Tibial artery (tissue), 4 donors: ENCODE results near the gene CHMP6.

Experiments used
- DNase-seq, 2 donors: peaks; one replicate each; pipeline ENCODE4 v3.0.0-alpha.2; 2019
- H3K27ac ChIP-seq, 2 donors: fragments of 200-600 bp; sonication (generic) in 1 of 2; 1 replicate in 1 of 2; 2 replicates in 1 of 2; pipeline ENCODE4 v1.5.1; 2018 to 2019; ENCODE audit warnings: mild to moderate bottlenecking in 1 of 2
- H3K27me3 ChIP-seq, 2 donors: fragments of 200-600 bp; sonication (generic) in 1 of 2; one replicate each; pipeline versions ENCODE4 v1.5.1 to v1.6.0; 2016 to 2019
- H3K36me3 ChIP-seq, 3 donors: fragments of 200-600 bp; sonication (generic) in 2 of 3; one replicate each; pipeline ENCODE4 v1.5.1; 2016 to 2019; ENCODE audit warnings: mild to moderate bottlenecking in 2 of 3
- H3K4me1 ChIP-seq, 4 donors: fragments of 200-600 bp; sonication (generic) in 2 of 4; 1 replicate in 3 of 4; 2 replicates in 1 of 4; pipeline ENCODE4 v1.5.1; 2016 to 2019
- H3K4me3 ChIP-seq, 2 donors: fragments of 200-600 bp; sonication (generic) in 1 of 2; 1 replicate in 1 of 2; 2 replicates in 1 of 2; pipeline ENCODE4 v1.5.1; 2018 to 2019; ENCODE audit warnings: mild to moderate bottlenecking in 2 of 2
- H3K9me3 ChIP-seq, 3 donors: fragments of 200-600 bp; sonication (generic) in 1 of 3; one replicate each; pipeline ENCODE4 v1.5.1; 2016 to 2019
- intact Hi-C: fragments of 100-400 bp; cut with DNase I; formaldehyde crosslinking; loops from one replicate; pipeline ENCODE4 v1.15.0; 2023; ENCODE audit warnings: low total_unique reads
- TF ChIP-seq, protein P1 (sequence below), 2 experiments: fragments of 200-600 bp in 1 of 2; fragments of 450-650 bp in 1 of 2; IDR thresholded peaks; one replicate each; pipeline ENCODE4 v1.5.1; 2017 to 2019; ENCODE audit warnings: antibody characterized with exemption in 2 of 2, mild to moderate bottlenecking in 1 of 2, moderate library complexity in 1 of 2

Gene CHMP6

DNA sequence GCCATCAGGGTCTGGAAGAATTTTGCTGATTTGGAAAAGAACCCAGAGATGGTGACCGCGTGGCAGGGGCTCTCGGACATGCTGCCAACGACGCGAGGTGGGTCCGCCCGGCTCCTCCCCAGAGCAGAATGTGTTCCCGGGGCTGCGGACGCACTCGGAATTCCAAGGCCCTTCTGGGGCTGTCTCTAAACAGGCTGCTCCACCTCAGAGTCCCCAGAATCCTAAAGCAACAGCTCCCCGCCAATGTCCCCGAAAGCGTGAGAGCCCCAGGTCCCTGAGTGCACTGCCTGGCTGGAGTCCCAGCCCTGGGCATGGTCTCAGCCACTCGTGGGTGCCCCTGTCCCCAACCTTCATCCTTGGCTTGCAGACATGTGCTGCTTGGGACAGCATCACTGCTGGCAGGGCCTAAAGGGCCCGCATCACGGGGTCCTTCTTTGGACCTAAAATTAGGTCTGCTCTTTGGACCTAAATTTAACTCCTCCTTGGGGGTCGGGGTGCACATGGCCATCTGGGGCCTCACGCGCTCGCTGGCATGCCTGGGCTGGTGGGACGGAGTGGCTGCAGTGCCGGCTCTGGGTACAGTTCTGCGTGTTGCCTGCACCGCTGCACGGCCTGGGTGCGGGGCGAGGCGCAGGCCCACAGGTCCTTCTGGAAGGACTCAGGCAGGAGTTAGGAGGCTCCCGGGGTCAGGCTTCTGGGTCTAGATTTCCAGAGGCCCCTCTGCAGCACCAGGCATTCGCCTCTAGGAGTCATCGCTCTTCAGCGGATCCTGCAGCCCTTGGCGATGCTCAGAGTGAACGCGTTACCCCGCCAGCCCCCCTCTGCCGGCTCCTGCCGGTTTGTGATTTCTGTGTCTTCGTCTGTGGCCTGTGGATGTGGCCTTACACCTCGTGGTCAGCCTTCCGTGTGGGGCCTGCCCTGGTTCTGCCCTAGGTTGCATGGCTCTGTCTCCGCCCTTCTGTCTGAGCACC, 41.9 kb upstream of the CHMP6 start:
- H3K27me3 ChIP-seq = no peaks in the 10 kb centered on the region
- no peaks in the 10 kb centered on the region for H3K9me3 ChIP-seq
- TF ChIP-seq, protein P1, sequence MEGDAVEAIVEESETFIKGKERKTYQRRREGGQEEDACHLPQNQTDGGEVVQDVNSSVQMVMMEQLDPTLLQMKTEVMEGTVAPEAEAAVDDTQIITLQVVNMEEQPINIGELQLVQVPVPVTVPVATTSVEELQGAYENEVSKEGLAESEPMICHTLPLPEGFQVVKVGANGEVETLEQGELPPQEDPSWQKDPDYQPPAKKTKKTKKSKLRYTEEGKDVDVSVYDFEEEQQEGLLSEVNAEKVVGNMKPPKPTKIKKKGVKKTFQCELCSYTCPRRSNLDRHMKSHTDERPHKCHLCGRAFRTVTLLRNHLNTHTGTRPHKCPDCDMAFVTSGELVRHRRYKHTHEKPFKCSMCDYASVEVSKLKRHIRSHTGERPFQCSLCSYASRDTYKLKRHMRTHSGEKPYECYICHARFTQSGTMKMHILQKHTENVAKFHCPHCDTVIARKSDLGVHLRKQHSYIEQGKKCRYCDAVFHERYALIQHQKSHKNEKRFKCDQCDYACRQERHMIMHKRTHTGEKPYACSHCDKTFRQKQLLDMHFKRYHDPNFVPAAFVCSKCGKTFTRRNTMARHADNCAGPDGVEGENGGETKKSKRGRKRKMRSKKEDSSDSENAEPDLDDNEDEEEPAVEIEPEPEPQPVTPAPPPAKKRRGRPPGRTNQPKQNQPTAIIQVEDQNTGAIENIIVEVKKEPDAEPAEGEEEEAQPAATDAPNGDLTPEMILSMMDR (IDR thresholded peaks at IDR 0.05) = peak in 1 of 2 experiments; percentile 29
- peaks cover 0 to 33% (median 25%) of the 10 kb centered on the region in 4 donors for H3K4me1 ChIP-seq
- DNase-seq = peak in 1 of 2 donors; percentile 85
- peaks cover 0 to 67% (median 22%) of the 10 kb centered on the region in 3 donors for H3K36me3 ChIP-seq
- intact Hi-C loops = no loop called here
- H3K4me3 ChIP-seq = peak overlapping the region in 1 of 2 donors; percentile 5
- peak overlapping the region; percentile 70 to 81 for H3K27ac ChIP-seq

DNA sequence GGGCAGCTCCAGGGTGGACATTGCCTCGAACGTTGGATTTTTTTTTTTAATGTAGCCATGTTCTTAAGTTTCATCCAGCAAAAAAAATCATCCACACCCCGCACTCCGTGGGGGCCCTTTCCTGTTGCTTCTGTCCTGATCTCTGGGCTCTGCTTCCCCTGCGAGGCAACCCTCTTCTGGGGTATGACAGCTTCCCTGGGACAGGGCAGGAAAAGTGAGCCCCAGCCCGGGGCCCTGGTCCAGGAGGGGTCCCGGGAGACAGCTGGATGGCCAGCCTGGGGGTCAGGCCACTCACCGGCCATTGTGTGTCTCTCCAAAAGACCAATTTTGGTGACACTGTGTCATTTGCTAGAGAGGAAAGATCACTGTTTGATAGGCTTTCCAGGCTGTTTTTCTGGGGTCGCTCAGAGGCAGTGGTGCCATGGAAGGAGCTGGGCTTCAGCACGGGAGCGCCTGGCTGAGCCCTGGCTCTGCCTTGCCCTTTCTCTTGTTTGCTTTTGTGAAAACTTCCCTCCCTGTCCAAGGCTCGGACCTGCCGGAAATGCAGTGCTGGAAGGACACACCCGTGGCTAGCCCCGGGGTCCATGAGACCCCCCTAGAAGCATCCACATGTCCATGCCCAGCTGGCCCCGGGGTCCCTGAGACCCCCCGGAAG, 41.0 kb upstream of the CHMP6 start:
- peaks cover 0 to 65% (median 22%) of the 10 kb centered on the region in 3 donors for H3K36me3 ChIP-seq

DNA sequence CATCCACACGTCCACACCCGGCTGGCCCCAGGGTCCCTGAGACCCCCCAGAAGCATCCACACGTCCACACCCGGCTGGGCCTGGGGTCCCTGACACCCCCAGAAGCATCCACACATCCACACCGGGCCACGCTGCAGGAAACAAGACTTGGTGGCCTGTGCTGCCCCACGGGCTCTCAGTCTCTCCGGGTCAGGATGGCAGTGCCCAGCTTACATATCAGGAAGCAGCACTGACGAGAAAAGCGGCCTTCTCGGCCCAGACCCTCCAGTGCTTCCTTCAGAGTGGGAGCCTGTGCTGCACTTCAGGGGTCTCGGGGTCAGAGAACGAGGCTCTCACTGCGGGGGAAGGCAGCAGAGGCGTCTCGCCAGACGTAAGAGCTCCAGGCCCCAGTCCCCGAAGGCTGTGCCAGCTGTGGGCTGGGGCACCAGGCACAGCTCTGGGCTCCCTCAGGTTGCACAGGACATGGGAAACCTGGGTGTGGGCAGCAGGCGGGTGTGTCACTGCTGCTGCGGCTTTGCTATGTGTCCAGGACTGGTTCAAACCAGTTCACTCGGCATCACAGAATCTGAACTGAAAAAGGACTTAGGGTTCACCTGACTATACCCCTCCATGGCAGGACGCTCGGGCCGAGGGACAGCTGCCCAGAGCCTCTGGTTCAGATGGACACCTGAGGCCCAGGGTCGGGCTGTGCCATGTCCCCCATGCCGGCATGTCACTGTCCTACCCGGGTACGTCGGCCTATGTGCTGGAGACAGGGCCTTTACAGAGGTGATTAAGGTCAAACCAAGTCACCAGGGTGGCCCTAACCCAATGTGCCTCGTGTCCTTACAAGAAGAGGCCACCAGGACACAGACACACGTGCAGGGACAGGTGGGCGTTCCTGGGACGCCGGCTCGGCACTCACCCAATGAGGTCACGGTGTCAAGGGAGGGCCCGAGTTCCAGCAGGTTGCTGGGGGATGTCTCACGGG, 40.2 kb upstream of the CHMP6 start:
- TF ChIP-seq, protein P1 (IDR thresholded peaks at IDR 0.05) = no peak
- no peaks in the 10 kb centered on the region for H3K27me3 ChIP-seq
- H3K9me3 ChIP-seq = no peaks in the 10 kb centered on the region
- peak in 1 of 2 donors; percentile 54 for DNase-seq
- H3K4me3 ChIP-seq = no peak overlapping the region
- peaks cover 0 to 33% (median 25%) of the 10 kb centered on the region in 4 donors for H3K4me1 ChIP-seq
- intact Hi-C loops = no loop called here
- H3K27ac ChIP-seq = peak overlapping the region; percentile 70 to 81
- peaks cover 0 to 59% (median 20%) of the 10 kb centered on the region in 3 donors for H3K36me3 ChIP-seq

More for the DNA sequence above, 41.0 kb upstream of the CHMP6 start:
- no peaks in the 10 kb centered on the region for H3K27me3 ChIP-seq
- TF ChIP-seq, protein P1 (IDR thresholded peaks at IDR 0.05) = no peak
- H3K4me1 ChIP-seq = peaks cover 0 to 33% (median 25%) of the 10 kb centered on the region in 4 donors
- intact Hi-C loops = no loop called here
- no peaks in the 10 kb centered on the region for H3K9me3 ChIP-seq
- no peak overlapping the region for H3K4me3 ChIP-seq
- DNase-seq = peak in 1 of 2 donors; percentile 54
- peak overlapping the region; percentile 70 to 81 for H3K27ac ChIP-seq

DNA sequence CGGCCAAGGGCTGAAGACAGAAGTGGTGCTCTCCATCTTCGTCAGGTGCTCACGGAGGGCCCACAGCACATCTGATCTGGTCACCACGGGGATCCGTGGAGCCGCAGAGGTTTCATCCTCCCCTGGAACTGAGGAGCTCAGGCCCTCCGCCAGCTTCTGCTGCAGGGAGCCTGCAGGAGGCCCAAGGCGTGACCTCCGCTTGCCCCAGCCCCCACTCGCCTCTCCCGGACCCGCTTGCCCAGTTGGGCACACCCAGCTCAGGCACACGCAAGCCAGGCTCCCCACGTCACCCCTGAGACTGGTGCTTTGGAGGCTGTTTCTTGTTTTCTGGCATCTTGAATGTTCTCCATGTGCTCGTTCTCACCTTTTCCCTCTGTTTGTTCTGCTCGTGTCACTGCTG, 39.4 kb upstream of the CHMP6 start:
- Histone ChIP-seq H3K36me3 (peaks cover 0 to 55% (median 11%) of the 10 kb centered on the region in 3 donors), H3K27ac (no peak overlapping the region), H3K9me3 (no peaks in the 10 kb centered on the region), H3K27me3 (no peaks in the 10 kb centered on the region), H3K4me1 (peaks cover 0 to 33% (median 25%) of the 10 kb centered on the region in 4 donors), H3K4me3 (no peak overlapping the region)
- intact Hi-C loops = no loop called here
- TF ChIP-seq, protein P1 (IDR thresholded peaks at IDR 0.05) = no peak
- peak in 1 of 2 donors; percentile 54 for DNase-seq
